ENCODE results near the gene FBXL3. TPM values are rescaled to one million over a fixed set of nuclear protein-coding genes. Genes with fewer than 3 reads are reported as not detected.

FBXL3 gene
- total RNA-seq, 1 experiment from 2014 or later: 9.9 TPM

DNA sequence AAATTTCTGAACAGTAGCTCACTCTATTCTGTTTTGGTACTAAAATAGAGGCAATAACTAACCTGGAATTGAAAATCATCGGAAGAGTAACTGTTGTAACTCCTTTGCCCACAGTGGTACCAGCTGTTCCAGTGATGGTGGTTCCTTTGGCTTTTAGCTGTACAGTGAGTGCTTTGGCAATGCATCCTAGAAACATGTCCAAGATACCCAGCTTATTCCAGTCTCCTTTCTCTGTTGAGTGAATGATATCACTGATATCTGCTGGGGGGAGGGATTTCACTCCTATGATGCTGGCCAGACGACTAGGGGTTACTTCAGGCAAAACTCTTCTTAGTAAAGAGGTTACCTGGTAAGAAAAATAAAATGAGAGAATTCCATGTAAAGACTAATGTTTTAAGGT, 40.6 kb upstream of the FBXL3 start:
- no peaks in the 10 kb centered on the region for H3K27me3 Mint-ChIP-seq (ENCODE audit: low read depth)
- ATAC-seq (no peak), DNase-seq (ENCODE audit: low spot score) (no peak)
- no peak overlapping the region for H3K4me3 Mint-ChIP-seq
- no peaks in the 10 kb centered on the region for H3K4me1 Mint-ChIP-seq
- H3K36me3 Mint-ChIP-seq: peaks cover 22% of the 10 kb centered on the region
- H3K9me3 Mint-ChIP-seq: no peaks in the 10 kb centered on the region
- ChIA-PET CTCF (no interaction called here), POLR2A (no interaction called here)
- H3K27ac Mint-ChIP-seq: no peak overlapping the region
- TF ChIP-seq, protein P1, sequence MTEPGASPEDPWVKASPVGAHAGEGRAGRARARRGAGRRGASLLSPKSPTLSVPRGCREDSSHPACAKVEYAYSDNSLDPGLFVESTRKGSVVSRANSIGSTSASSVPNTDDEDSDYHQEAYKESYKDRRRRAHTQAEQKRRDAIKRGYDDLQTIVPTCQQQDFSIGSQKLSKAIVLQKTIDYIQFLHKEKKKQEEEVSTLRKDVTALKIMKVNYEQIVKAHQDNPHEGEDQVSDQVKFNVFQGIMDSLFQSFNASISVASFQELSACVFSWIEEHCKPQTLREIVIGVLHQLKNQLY (CRISPR knock-in tag; IDR thresholded peaks at IDR 0.05): no peak
- no peak for TF ChIP-seq AR (CRISPR knock-in tag; IDR thresholded peaks at IDR 0.05)
- no peak for TF ChIP-seq NR1H2 (CRISPR knock-in tag; IDR thresholded peaks at IDR 0.05)
- TF ChIP-seq FOXK1 (CRISPR knock-in tag; IDR thresholded peaks at IDR 0.05): no peak
- no peak for TF ChIP-seq SMAD3 (CRISPR knock-in tag; IDR thresholded peaks at IDR 0.05; ENCODE audit: borderline replicate concordance)
- no peak for TF ChIP-seq ZNF532 (CRISPR knock-in tag; IDR thresholded peaks at IDR 0.05; ENCODE audit: borderline replicate concordance)
- TF ChIP-seq FOXJ3 (CRISPR knock-in tag; IDR thresholded peaks at IDR 0.05; ENCODE audit: borderline replicate concordance): no peak

DNA sequence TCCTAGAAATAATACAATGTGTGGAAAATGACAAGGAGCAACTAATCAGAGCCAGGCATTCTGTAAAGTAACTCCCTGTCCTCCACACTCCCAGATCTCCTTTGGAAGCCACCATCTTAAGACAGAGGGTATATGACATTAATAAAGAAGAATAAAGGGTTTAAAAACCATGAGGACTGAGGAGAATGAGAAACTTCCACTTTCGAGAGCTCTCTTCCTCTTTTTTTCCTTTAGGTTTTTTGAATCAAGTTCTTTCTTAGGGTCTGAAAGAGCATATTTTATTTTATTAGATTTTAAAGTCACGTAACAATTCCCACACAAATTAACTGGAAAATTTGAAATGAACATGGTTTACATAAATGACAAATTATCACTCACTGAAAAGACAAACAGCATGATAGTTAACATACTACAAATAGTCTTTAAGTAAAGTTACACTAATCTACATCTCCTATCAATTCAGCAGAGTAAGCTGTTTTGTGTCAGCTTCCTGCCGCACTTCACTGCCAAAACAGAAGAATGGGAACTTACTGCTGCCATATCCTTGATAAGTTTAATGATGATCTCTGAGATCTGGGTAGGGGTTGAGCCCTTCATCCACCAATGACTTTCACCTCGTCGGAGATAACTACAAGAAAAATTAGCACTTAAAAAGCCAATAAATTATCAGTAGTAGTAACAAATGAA, 38.6 kb upstream of the FBXL3 start:
- no peak for DNase-seq (ENCODE audit: low spot score)
- ATAC-seq: no peak
- Mint-ChIP-seq H3K9me3 (no peaks in the 10 kb centered on the region), H3K27ac (peak overlapping the region; percentile 45; the same call in 1 of the 2 replicates), H3K4me1 (no peaks in the 10 kb centered on the region), H3K36me3 (peaks cover 23% of the 10 kb centered on the region), H3K4me3 (no peak overlapping the region), H3K27me3 (ENCODE audit: low read depth) (no peaks in the 10 kb centered on the region)
- ChIA-PET POLR2A (no interaction called here), CTCF (interaction anchor here (1.9 kb wide), 1 partner anchor 85 kb away, joined by 4 read pairs; no protein-coding TSS in a partner anchor)
- no peak for TF ChIP-seq AR (CRISPR knock-in tag; IDR thresholded peaks at IDR 0.05)
- no peak for TF ChIP-seq SMAD4 (CRISPR knock-in tag; IDR thresholded peaks at IDR 0.05)
- TF ChIP-seq HMGA2 (CRISPR knock-in tag; IDR thresholded peaks at IDR 0.05): no peak
- TF ChIP-seq TEAD1 (CRISPR knock-in tag; IDR thresholded peaks at IDR 0.05): no peak
- no peak for TF ChIP-seq ATF2 (CRISPR knock-in tag; IDR thresholded peaks at IDR 0.05; ENCODE audit: borderline replicate concordance, low read depth)
- TF ChIP-seq ZNF219 (CRISPR knock-in tag; IDR thresholded peaks at IDR 0.05; ENCODE audit: borderline replicate concordance): no peak
- no peak for TF ChIP-seq ZNF263 (CRISPR knock-in tag; IDR thresholded peaks at IDR 0.05; ENCODE audit: low read depth)
- no peak for TF ChIP-seq ATF1 (CRISPR knock-in tag; IDR thresholded peaks at IDR 0.05)
- no peak for TF ChIP-seq ZNF423 (CRISPR knock-in tag; IDR thresholded peaks at IDR 0.05)
- no peak for TF ChIP-seq CREM (CRISPR knock-in tag; IDR thresholded peaks at IDR 0.05)
- TF ChIP-seq, protein P2, sequence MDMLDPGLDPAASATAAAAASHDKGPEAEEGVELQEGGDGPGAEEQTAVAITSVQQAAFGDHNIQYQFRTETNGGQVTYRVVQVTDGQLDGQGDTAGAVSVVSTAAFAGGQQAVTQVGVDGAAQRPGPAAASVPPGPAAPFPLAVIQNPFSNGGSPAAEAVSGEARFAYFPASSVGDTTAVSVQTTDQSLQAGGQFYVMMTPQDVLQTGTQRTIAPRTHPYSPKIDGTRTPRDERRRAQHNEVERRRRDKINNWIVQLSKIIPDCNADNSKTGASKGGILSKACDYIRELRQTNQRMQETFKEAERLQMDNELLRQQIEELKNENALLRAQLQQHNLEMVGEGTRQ (CRISPR knock-in tag; IDR thresholded peaks at IDR 0.05): no peak
